DMS53 treated with DMSO at 0.1 percent for 48 hours (cell line): ENCODE data around the gene AQP3.
A peak's percentile ranks its signal among the peaks of the same experiment; 100 is the strongest.
"Not testable (repeated sequence)": the region's sequence is repeated elsewhere in the genome, so short reads cannot be mapped to it uniquely, and the experiment has no call there.

Experiments used
- DNase-seq: peaks from one replicate; lab custom pipeline; 2025; ENCODE audit not compliant: unreplicated experiment; lab: John Stamatoyannopoulos, UW

AQP3 gene

DNA sequence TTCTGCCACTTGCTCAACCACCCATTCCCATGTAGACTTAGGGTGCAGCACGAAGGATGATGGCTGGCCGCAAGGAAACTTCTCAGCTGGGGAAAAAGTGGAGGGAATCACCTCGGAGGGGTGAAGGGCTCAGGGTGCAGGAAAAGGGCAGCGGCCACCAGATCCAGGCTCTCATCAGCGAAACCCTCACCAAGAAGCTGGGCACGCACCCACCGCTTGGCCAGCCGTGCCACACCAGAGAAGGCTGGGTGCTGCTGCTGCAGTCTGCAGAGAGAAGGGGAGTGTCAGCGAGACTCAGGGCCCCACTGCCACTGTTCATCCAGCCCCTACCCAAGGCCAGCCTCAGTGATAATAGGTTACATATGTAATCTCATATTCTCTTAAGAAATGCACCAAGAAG lies 17.7 kb upstream of the AQP3 start:
- DNase-seq, result no peak

GRCh38 chr9:33464045-33464636 lies 16.7 kb upstream of the AQP3 start:
- no peak for DNase-seq

DNA sequence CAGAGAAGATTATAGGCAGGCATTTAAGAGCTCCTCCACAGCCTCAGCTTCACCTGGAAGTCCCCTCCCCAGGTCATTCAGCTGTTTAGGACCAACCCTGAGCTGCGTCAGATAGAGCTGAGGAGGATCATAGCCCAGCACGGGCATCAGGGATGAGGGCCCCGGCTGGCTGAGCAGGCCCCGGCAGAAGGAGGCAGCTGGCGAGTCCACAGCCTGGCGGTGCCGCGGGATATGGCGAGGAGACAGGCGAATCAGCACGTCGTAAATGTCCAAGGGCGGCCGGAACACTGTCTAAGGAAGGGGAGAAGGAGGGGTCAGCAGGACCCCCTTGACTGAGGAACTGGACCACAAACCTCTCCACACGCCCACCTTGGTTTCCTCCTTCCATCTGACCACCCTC lies 15.8 kb upstream of the AQP3 start:
- no peak for DNase-seq

GRCh38 chr9:33461492-33461891 lies 14.1 kb upstream of the AQP3 start:
- DNase-seq, result no peak

- DNase-seq, result no peak
Observed at GRCh38 chr9:33460854-33461253, 13.5 kb upstream of the AQP3 start.

- DNase-seq, result peak; percentile 19
Observed at GRCh38 chr9:33459115-33459514, 11.7 kb upstream of the AQP3 start.

DNA sequence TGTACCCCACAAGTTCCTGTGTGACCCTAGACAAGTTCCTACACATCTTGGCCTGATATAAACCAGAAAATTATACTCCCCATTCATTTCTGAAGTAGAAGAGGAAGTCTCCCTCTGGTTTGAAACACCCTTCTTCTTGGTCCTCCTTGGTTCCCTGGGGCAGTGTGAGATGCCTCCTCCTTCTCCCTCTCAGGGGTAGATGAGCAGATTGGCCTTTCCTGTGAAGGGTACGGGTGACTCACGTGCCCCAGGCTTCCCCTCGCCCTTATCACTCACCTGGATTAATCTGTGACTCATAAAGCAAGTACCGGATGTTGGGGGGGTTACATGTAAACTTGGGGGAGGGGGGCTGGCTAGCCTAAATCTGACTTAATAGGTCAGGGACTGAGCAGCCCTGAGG lies 11.1 kb upstream of the AQP3 start:
- DNase-seq, result peak; percentile 88

DNA sequence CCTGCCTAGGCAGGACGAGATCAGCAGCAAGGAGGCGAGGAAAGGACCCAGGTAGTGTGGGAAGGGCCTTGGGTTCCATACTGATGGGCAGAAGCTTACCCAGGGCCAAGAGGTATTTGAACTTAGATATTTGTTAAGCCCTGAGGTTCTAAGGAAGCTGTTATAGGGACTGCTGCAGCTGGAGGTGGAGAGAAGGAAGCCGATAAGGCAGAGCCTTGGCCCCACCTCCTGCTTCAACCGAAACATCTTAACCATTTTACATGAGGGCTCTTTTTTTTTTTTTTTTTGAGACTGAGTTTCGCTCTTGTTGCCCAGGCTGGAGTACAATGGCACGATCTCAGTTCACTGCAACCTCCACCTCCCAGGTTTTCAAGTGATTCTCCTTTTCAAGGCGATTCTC lies 8.6 kb upstream of the AQP3 start:
- DNase-seq, result no peak

DNA sequence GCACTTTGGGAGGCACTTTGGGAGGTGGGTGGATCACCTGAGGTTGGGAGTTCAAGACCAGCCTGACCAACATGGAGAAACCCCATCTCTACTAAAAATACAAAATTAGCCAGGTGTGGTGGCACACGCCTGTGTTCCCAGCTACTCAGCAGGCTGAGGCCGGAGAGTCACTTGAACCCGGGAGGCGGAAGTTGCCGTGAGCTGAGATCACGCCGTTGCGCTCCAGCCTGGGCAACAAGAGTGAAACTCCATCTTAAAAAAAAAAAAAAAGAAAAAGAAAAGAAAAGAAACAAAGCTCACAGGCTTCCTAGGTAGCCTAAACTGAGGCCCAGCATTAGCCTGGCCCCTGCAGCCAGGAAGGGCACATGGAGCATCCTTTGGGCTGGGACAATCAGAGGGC lies 8.1 kb upstream of the AQP3 start:
- DNase-seq, result not testable (repeated sequence)

DNA sequence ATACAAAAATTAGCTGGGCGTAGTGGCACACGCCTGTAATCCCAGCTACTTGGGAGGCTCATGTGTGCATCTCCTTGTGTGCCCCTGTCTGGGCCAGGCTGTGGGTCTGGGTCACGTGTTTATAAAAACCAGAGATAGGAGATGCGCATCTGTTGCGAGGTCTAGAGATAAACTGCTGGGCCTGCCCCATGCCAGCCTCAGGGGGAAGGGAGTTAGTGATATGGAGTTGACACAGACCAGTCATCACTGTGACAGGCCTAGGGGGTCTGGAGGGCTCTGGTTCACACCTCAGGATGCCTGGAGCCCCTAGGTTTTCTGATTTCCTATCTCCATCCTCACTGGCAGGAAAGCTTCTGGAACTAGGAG lies 7.3 kb upstream of the AQP3 start:
- not testable (repeated sequence) for DNase-seq

DNA sequence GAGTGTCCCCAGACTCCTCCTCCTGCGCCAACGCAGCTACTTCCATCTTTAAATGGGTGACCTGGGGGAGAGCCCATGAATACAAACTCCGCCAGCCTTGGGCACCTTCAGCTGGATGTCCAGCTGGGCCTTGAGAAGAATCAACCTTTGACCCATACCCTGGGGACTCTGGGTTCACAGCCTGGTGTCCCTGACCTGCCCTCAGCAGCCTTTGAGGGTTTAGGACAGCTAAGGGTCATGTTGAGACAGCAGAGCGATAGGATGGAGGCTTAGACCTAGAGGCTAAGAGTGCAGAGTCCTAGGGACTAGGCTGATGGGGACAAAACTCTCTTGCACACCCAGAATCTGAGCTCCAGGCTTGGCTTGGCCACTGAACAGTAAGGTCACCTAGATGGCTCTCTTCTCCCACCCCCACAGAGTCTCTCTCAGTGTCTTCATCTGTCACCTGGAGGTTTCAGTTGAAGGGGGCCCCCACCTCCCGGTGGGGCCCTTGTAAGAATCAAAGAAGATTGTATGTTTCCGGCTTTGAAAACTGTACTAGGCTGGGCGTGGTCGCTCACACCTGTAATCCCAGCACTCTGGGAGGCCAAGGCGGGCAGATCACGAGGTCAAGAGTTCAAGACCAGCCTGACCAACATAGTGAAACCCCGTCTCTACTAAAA lies 6.7 kb upstream of the AQP3 start:
- DNase-seq, result no peak

DNA sequence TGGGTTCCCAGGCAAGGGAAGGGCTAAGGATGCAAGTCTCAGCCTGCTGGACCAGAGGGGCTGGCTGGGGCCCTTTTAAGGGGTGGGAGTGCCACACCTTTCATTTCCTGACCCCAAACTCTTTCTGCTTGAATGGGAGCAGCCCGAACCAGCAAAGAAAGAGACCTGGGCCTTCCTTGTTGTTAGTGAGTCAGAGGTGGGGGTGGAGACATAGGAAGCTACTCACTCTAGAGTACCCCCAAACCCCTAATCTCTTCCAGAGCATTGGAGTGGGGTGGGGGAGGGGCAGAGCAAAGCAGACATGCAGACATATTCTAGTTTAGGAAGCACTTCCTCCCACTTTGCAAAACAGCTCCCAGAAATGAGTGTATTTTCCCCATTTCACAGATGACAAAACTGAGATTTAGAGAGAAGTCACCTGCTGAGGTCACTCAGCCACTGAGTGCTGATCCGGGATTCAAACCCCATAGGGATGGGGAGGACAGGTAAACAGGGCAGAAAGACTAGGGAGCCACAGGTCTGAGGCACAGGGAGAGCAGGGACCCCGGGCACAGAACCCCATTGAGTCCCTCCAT lies 6.0 kb upstream of the AQP3 start:
- no peak for DNase-seq

GRCh38 chr9:33452828-33453271 lies 5.5 kb upstream of the AQP3 start:
- peak; percentile 68 for DNase-seq

DNA sequence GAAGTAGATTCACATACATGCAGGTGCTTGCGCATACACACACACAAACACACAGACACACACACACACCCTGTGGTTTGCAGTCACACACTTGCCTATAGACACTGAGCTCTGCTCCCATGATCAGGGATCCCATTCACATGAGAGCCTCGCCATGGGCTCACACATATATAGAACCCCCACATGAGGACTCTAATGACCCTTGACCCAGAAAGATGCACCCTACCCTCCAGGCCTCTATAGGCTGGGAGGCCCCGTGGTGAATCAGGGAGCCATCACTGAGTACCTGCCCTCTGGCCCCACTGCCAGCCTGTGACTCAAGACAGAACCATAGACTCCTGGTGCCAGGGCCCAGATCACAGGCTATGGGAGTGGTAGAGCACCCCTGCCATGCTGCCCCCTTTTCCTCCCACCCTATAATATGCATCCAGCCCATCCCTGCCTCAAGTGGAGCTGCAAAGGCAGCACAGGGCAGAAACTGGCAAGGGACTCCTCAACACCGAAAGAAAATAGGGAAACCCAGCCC lies 3.3 kb upstream of the AQP3 start:
- no peak for DNase-seq

DNA sequence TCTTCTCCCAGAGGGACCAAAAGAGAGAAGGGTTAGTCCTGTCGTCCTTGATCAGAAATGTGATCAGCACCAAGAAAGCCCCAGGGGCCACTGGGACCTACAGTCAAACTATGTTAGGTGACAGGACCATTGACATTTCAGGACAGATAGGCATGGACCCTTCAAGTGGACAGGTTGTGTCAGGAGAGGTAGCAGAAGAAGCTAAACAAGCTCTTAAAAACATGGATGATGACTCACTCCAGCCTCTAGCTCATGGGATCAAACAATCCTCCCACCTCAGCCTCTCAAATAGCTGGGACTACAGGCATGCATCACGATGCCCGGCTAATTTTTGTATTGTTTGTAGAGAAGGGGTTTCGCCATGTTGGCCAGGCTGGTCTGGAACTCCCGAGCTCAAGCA lies 2.3 kb upstream of the AQP3 start:
- no peak for DNase-seq

- DNase-seq, result no peak
Observed at GRCh38 chr9:33447799-33448553, 583 bp upstream of the AQP3 start.

DNA sequence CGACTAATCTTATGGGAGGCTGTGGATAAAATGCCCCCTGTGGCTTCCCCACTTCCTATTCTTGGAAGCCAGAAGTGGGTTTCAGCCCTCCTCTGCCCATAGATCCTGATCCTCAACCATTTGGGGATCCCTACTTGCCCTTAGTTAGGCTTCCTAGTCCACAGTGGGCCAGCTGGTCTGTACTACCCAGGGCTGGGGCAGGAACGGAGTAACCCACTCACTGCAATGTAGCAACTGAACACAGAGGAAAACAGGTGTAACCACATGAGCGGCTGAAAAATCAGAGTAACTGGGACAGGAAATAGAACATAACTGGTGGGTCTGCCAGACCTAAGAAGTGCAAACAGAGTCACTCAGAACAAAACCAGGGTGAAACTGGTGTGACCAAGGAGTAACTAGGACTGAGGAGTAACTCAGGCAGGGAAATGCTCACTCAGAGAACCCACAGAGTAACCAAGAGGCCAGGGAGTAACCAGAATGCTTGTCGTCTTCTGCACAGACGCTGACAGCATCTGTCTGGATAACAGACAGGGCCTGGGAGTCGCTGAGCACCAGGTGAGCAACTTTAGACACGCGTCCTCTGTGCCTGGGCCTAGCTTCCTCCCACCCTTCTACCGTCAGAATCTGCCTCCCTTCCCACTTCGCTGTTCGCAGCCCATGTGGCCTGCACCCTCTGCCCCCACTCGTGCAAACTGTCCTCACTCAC lies 1.0 kb downstream of the AQP3 start:
- peak; percentile 46 for DNase-seq

DNA sequence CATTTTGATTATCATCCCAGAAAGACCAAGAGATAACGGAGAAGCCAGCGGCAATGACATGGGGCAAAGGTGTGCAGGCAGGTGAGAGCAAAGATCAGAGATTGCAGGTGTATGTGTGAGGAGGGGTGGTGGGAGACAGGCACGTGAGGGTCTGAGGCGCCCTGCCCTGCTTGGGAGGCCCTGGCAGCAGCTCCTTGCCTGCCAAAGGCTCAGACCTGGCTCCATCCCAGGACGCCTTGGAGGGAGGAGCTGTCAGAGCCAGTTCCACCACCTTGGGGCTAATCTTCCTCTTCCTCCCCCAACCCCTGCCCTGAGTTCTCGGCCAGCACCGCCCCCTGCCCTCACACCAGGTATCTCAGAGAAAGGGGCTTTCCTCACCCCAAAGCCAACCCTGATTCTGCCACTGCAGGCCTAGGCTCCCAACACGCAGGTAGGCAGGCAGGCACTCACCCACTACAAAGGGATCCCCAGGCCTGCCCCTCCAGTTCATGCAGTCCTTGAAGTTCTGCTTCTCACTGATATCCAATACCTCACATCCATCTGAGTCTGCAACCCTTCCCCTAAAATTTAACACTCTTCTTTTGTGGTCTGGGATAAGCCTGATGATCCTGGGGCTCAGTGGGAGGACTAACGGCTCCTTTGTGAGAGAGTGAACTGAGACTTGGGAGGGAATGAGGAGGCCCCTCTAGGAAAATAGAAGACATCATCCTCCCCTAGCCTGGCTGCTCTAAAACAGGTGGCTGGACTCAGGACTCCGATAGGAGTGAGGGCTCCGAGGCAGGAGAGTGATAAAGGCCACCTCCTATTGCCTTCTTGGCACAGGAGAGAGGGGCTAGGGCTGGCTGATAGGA lies 1.8 kb downstream of the AQP3 start:
- no peak for DNase-seq

DNA sequence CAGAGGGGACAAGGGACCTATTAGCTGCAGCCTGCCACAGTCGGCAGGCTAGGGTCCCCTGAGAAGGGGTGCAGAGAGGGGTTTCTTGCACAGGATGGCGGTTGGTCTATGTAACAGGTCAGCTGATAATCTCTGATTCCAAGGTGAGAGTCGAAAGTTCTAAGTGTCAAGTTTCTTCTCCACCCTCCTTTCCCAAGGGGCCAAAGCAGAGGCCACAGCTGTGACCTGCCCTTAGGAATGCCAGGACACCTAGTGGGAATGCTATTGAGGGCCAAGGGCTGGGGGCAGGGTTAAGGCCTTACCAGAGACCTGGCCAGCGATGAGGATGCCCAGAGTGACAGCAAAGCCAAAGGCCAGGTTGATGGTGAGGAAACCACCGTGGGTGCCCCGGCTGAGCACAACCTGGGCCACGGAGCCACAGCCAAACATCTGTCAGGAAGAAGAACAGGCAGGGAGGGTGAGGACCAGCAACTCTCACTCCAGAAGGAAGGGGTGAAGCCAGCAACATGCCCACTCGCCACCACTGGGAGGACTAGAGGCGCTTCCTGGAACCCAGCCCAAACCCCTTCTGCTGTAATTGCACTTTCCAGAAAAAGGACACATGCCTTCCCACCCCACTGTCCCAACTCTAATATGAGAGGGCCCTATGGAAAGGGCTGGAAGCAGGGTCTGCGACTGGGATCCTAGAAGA lies 3.8 kb downstream of the AQP3 start:
- no peak for DNase-seq

GRCh38 chr9:33443047-33443446 lies 4.3 kb downstream of the AQP3 start:
- DNase-seq, result no peak
